MM.1S (cell line): ENCODE data around the gene CLTC.

Experiments used
- DNase-seq: peaks from one replicate; pipeline ENCODE4 v3.0.0-alpha.2; 2015
- H2AFZ ChIP-seq: fragments of 300-600 bp; sonication (generic); 2 replicates; pipeline ENCODE4 v1.6.0; 2016; ENCODE audit warnings: antibody characterized with exemption, low read length
- H3F3A ChIP-seq: fragments of 300-600 bp; sonication (generic); 2 replicates; pipeline ENCODE4 v1.6.1; 2016; ENCODE audit warnings: mild to moderate bottlenecking, antibody characterized with exemption, low read length, moderate library complexity, mixed read lengths; ENCODE audit not compliant: insufficient read depth
- H3K27ac ChIP-seq: fragments of 300-600 bp; sonication (generic); 2 replicates; pipeline ENCODE4 v1.5.1; 2016; ENCODE audit warnings: mild to moderate bottlenecking, low read length
- H3K27me3 ChIP-seq: fragments of 300-600 bp; sonication (generic); replicated peaks from 2 replicates; pipeline ENCODE4 v1.6.0; 2016; ENCODE audit warnings: low read length; ENCODE audit not compliant: insufficient read depth
- H3K36me3 ChIP-seq: fragments of 300-600 bp; sonication (generic); replicated peaks from 2 replicates; pipeline ENCODE4 v1.6.1; 2016; ENCODE audit warnings: mild to moderate bottlenecking, low read length, mixed read lengths; ENCODE audit not compliant: insufficient read depth
- H3K4me1 ChIP-seq: fragments of 300-600 bp; sonication (generic); 2 replicates; pipeline ENCODE4 v1.6.1; 2016; ENCODE audit warnings: low read length, mixed read lengths
- H3K4me2 ChIP-seq: fragments of 300-600 bp; sonication (generic); 2 replicates; pipeline ENCODE4 v1.6.0; 2016; ENCODE audit warnings: low read depth, low read length
- H3K4me3 ChIP-seq: fragments of 300-600 bp; sonication (generic); 2 replicates; pipeline ENCODE4 v1.5.1; 2016; ENCODE audit warnings: low read length, mixed read lengths
- H3K79me2 ChIP-seq: fragments of 300-600 bp; sonication (generic); 2 replicates; pipeline ENCODE4 v1.6.1; 2016; ENCODE audit warnings: mixed run types, low read length, mixed read lengths
- H3K9ac ChIP-seq: fragments of 300-600 bp; sonication (generic); 2 replicates; pipeline ENCODE4 v1.6.1; 2016; ENCODE audit warnings: low read length, mixed read lengths
- H3K9me2 ChIP-seq: fragments of 300-600 bp; sonication (generic); replicated peaks from 2 replicates; pipeline ENCODE4 v1.6.1; 2016; ENCODE audit warnings: mild to moderate bottlenecking, low read length, mixed read lengths; ENCODE audit not compliant: insufficient read depth
- H3K9me3 ChIP-seq: fragments of 300-600 bp; sonication (generic); replicated peaks from 2 replicates; pipeline ENCODE4 v1.6.1; 2016; ENCODE audit warnings: mild to moderate bottlenecking, low read length, mixed read lengths; ENCODE audit not compliant: insufficient read depth
- H4K20me1 ChIP-seq: fragments of 300-600 bp; sonication (generic); 2 replicates; pipeline ENCODE4 v1.6.1; 2016; ENCODE audit warnings: mild to moderate bottlenecking, low read length, moderate library complexity, mixed read lengths; ENCODE audit not compliant: insufficient read depth
- EZH2 ChIP-seq: fragments of 300-600 bp; sonication (generic); optimal IDR thresholded peaks from 2 replicates; pipeline ENCODE3; 2017; ENCODE audit warnings: low read depth, mild to moderate bottlenecking, antibody characterized with exemption, low read length, mixed read lengths
- EZH2phosphoT487 ChIP-seq: fragments of 300-600 bp; sonication (generic); IDR thresholded peaks from 2 replicates; pipeline ENCODE4 v1.6.1; 2018; ENCODE audit warnings: antibody characterized with exemption, low read length
- TF ChIP-seq, protein P1 (sequence below): fragments of 300-600 bp; sonication (generic); IDR thresholded peaks from 2 replicates; pipeline ENCODE4 v1.5.1; 2016; ENCODE audit warnings: antibody characterized with exemption, low read length, mixed read lengths

Gene CLTC

DNA sequence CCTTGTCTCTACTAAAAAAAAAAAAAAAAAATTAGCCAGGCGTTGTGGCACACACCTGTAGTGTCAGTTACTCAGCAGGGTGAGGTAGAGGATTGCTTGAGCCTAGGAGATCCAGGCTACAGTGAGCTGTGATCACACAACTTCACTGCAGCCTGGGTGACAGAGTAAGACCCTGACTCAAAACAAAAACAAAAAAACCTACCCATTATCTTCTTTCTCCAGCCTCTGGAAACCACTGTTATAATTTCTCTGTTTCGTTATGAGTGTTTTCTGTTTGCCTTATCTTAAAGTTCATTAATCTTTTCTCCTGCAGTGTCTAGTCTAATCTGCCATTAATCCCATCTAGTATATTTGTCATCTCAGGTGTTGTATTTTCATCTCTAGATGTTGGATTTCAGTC, 18.6 kb upstream of the CLTC start:
- H3K36me3 ChIP-seq: no peaks in the 10 kb centered on the region
- no peaks in the 10 kb centered on the region for H3K9me3 ChIP-seq
- H3K9me2 ChIP-seq: no peaks in the 10 kb centered on the region
- no peaks in the 10 kb centered on the region for H4K20me1 ChIP-seq
- H3K4me1 ChIP-seq: no peaks in the 10 kb centered on the region
- TF ChIP-seq EZH2phosphoT487: no peak
- TF ChIP-seq, protein P1, sequence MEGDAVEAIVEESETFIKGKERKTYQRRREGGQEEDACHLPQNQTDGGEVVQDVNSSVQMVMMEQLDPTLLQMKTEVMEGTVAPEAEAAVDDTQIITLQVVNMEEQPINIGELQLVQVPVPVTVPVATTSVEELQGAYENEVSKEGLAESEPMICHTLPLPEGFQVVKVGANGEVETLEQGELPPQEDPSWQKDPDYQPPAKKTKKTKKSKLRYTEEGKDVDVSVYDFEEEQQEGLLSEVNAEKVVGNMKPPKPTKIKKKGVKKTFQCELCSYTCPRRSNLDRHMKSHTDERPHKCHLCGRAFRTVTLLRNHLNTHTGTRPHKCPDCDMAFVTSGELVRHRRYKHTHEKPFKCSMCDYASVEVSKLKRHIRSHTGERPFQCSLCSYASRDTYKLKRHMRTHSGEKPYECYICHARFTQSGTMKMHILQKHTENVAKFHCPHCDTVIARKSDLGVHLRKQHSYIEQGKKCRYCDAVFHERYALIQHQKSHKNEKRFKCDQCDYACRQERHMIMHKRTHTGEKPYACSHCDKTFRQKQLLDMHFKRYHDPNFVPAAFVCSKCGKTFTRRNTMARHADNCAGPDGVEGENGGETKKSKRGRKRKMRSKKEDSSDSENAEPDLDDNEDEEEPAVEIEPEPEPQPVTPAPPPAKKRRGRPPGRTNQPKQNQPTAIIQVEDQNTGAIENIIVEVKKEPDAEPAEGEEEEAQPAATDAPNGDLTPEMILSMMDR: no peak
- no peak for TF ChIP-seq EZH2
- H3K79me2 ChIP-seq: no peaks in the 10 kb centered on the region
- H2AFZ ChIP-seq: no peak overlapping the region
- H3K9ac ChIP-seq: no peak overlapping the region
- DNase-seq: no peak
- H3F3A ChIP-seq: no peaks in the 10 kb centered on the region
- no peak overlapping the region for H3K27ac ChIP-seq
- no peak overlapping the region for H3K4me2 ChIP-seq
- H3K27me3 ChIP-seq: no peaks in the 10 kb centered on the region
- H3K4me3 ChIP-seq: no peak overlapping the region

DNA sequence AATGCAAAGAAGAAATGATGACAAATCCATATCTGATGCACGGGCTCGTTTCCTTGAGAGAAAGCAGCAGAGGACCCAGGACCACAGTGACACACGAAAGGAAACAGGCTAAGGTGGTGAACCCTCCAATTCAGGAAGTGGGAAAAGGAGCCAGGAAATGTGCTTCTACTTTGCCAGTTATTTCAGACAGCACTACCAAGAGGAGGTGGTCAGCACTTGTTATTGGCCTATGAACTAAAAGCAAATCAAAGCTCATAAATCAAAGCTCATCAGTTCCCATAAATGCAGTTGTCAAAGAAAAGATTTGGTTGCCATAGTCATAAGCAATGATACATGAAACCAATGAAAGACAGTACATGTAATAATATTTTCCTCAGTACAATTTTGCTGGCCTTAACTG, 12.6 kb upstream of the CLTC start:
- no peak overlapping the region for H3K27ac ChIP-seq
- H4K20me1 ChIP-seq: no peaks in the 10 kb centered on the region
- no peaks in the 10 kb centered on the region for H3K36me3 ChIP-seq
- no peaks in the 10 kb centered on the region for H3F3A ChIP-seq
- no peak overlapping the region for H2AFZ ChIP-seq
- H3K27me3 ChIP-seq: no peaks in the 10 kb centered on the region
- no peak for TF ChIP-seq EZH2phosphoT487
- no peak for TF ChIP-seq EZH2
- TF ChIP-seq, protein P1: no peak
- no peaks in the 10 kb centered on the region for H3K9me2 ChIP-seq
- no peak overlapping the region for H3K9ac ChIP-seq
- DNase-seq: no peak
- no peaks in the 10 kb centered on the region for H3K9me3 ChIP-seq
- H3K4me1 ChIP-seq: no peaks in the 10 kb centered on the region
- no peaks in the 10 kb centered on the region for H3K79me2 ChIP-seq
- no peak overlapping the region for H3K4me2 ChIP-seq
- H3K4me3 ChIP-seq: no peak overlapping the region

DNA sequence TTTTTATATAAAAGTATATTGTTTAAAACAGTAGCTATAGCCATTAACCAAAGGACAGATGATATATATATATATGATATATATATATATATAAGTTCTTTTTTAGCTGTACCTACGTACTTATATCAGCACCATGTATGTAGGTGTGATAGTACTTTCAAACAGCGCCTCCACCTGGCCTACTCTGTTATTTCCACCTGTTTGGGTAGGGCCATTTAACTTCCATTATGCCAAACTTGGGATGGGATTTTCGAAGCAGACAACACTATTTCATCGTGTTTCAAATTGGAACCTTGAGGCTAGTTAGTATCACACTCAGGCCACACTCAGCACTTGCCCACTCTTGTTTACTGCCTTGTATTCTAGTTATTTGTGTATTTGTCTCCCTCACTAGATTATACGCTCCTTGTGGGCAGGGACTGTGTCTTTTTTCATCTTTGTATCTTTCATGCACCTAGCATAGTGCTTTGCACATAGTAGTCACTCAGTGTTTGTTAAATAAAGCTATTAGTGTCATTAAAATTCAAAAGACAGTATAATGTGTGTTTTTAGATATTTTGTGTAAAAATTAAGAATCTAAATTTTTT, 11.8 kb upstream of the CLTC start:
- no peaks in the 10 kb centered on the region for H4K20me1 ChIP-seq
- H3F3A ChIP-seq: no peaks in the 10 kb centered on the region
- no peak overlapping the region for H2AFZ ChIP-seq
- no peaks in the 10 kb centered on the region for H3K4me1 ChIP-seq
- TF ChIP-seq, protein P1: peak; percentile 27
- no peak for TF ChIP-seq EZH2phosphoT487
- no peak overlapping the region for H3K27ac ChIP-seq
- H3K36me3 ChIP-seq: no peaks in the 10 kb centered on the region
- no peaks in the 10 kb centered on the region for H3K9me3 ChIP-seq
- no peaks in the 10 kb centered on the region for H3K79me2 ChIP-seq
- no peak overlapping the region for H3K9ac ChIP-seq
- H3K4me3 ChIP-seq: no peak overlapping the region
- no peaks in the 10 kb centered on the region for H3K9me2 ChIP-seq
- H3K27me3 ChIP-seq: no peaks in the 10 kb centered on the region
- H3K4me2 ChIP-seq: no peak overlapping the region
- peak; percentile 25 for DNase-seq
